ENCODE measurements around the gene AP5M1. TPM values are rescaled to one million over a fixed set of nuclear protein-coding genes. Genes with fewer than 3 reads are reported as not detected.
"Not testable (repeated sequence)": the region's sequence is repeated elsewhere in the genome, so short reads cannot be mapped to it uniquely, and the experiment has no call there.

Gene AP5M1
- total and polyA plus RNA-seq, 2 experiments from 2014 or later: 18.9 to 55.6 TPM

DNA sequence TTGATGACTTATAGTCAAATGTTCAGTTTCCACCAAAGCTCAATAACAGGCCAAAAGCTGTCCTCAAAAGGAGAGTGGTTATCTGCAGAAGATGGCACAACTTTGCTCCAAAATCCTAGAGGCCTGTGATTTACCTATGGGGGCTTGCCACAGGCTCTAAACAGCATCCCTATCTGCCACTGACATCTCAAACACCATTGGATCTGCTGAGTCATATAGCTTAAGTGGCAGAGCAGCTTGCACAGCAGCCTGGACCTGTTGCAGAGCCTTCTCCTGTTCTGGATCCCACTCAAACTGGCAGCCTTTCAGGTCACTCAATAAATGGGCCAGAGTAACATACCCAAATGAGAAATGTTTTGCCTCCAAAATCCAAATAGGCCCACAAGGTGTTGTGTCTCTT is 61.1 kb downstream of the AP5M1 start:
- H3K36me3 ChIP-seq: no peaks in the 10 kb centered on the region
- no peak overlapping the region for H3K27ac ChIP-seq
- no peaks in the 10 kb centered on the region for H3K27me3 ChIP-seq
- no peak for DNase-seq (ENCODE audit: low read depth in 1 of 2, low spot score in 1 of 2)
- TF ChIP-seq CTCF (IDR thresholded peaks at IDR 0.05; ENCODE audit: low read depth, low read length): no peak
- H3K4me3 ChIP-seq: no peak overlapping the region
- H3K4me1 ChIP-seq (ENCODE audit: low read depth): no peaks in the 10 kb centered on the region
- H3K9me3 ChIP-seq (ENCODE audit: low read depth): no peaks in the 10 kb centered on the region

DNA sequence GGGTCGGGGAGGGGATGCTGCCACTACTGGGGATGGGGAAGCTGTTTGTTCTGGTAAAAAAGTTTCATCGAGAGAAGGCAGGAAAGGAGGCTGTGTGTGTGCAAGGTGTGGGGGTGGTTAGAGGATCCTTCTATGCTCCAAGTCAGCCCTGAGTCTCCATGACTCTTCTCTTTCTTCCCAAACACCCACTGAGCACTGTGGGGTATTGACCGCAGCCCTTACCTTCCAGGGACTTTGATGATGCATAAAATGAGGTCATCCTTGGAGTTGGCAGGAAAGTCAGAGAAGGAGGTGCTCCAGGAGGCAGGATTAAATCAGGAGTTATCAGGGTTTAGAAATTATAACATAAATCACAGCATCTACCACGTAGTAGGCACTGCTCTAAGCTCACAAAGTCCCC is 63.7 kb downstream of the AP5M1 start:
- H3K27me3 ChIP-seq; H3K27ac ChIP-seq; DNase-seq (ENCODE audit: low read depth in 1 of 2, low spot score in 1 of 2); H3K36me3 ChIP-seq; H3K4me1 ChIP-seq (ENCODE audit: low read depth); H3K4me3 ChIP-seq; H3K9me3 ChIP-seq (ENCODE audit: low read depth): not testable (repeated sequence)

DNA sequence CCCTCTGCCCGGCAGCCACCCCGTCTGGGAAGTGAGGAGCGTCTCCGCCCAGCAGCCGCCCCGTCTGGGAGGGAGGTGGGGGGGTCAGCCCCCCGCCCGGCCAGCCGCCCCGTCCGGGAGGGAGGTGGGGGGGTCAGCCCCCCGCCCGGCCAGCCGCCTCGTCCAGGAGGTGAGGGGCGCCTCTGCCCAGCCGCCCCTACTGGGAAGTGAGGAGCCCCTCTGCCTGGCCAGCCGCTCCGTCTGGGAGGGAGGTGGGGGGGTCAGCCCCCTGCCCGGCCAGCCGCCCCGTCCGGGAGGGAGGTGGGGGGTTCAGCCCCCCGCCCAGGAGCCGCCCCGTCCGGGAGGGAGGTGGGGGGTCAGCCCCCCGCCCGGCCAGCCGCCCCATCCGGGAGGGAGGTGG is 65.0 kb downstream of the AP5M1 start:
- H3K27ac ChIP-seq; H3K36me3 ChIP-seq; DNase-seq (ENCODE audit: low read depth in 1 of 2, low spot score in 1 of 2); H3K9me3 ChIP-seq (ENCODE audit: low read depth); H3K4me1 ChIP-seq (ENCODE audit: low read depth); H3K27me3 ChIP-seq; H3K4me3 ChIP-seq: not testable (repeated sequence)

GRCh38 chr14:57343545-57344297 is 75.0 kb downstream of the AP5M1 start:
- H3K27me3 ChIP-seq; H3K4me1 ChIP-seq (ENCODE audit: low read depth); DNase-seq (ENCODE audit: low read depth in 1 of 2, low spot score in 1 of 2); H3K36me3 ChIP-seq; H3K27ac ChIP-seq; H3K4me3 ChIP-seq; H3K9me3 ChIP-seq (ENCODE audit: low read depth): not testable (repeated sequence)

DNA sequence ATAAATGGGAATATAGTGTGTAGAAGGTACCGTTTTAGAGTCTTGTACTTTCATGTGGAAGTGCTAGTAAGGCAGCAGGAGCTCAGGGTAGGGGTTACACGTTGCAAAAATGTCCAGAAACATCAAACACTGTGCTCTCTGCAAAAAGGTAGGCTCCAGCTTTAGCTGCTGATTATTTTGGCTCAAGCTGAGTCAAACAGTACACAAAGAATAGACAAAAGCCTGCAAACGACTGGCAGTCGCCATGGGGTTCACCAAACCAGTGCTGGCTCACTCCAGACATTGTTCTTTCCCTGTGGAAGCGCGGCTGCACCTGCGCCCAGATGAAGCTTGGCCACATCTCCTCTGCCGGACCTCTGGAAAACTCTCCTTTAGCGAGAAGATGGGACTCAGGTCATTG is 76.3 kb downstream of the AP5M1 start:
- Histone ChIP-seq H3K27ac (no peak overlapping the region), H3K36me3 (no peaks in the 10 kb centered on the region), H3K9me3 (ENCODE audit: low read depth) (no peaks in the 10 kb centered on the region), H3K4me3 (no peak overlapping the region), H3K4me1 (ENCODE audit: low read depth) (no peaks in the 10 kb centered on the region), H3K27me3 (no peaks in the 10 kb centered on the region)
- TF ChIP-seq CTCF (IDR thresholded peaks at IDR 0.05; ENCODE audit: low read depth, low read length): no peak
- no peak for DNase-seq (ENCODE audit: low read depth in 1 of 2, low spot score in 1 of 2)

DNA sequence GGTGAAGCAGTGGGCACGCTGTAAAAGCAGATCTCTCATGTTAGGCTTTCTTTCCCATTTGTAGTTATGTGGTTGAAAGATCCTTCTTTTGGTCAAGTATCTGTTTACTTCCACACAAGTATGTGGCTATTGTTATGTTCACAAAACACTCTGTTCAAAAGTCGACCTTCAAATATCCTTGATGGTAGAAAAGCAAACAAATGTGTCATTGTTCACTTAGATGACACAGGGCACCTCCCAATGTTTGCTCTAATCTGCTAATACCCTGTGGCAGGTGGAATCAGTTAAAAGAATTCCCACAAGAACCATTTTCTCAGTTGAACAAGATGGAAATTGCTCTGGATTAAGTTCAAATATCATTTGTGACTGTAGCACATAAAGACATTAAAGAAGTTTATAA is 78.0 kb downstream of the AP5M1 start:
- no peaks in the 10 kb centered on the region for H3K4me1 ChIP-seq (ENCODE audit: low read depth)
- H3K36me3 ChIP-seq: no peaks in the 10 kb centered on the region
- no peak for DNase-seq (ENCODE audit: low read depth in 1 of 2, low spot score in 1 of 2)
- TF ChIP-seq CTCF (IDR thresholded peaks at IDR 0.05; ENCODE audit: low read depth, low read length): no peak
- no peak overlapping the region for H3K4me3 ChIP-seq
- no peaks in the 10 kb centered on the region for H3K27me3 ChIP-seq
- H3K27ac ChIP-seq: no peak overlapping the region
- no peaks in the 10 kb centered on the region for H3K9me3 ChIP-seq (ENCODE audit: low read depth)

Other genes with a start within 250 kb of the AP5M1 start
- gene EXOC5, start 66 bp upstream of the AP5M1 start, total RNA-seq: 47.7 and 73.4 TPM in 2 replicates
- gene EXOC5, start 66 bp upstream of the AP5M1 start, polyA plus RNA-seq: 61.9 and 78.4 TPM in 2 replicates
- gene NAA30, start 121.6 kb downstream of the AP5M1 start, total RNA-seq: 10.8 and 15.6 TPM in 2 replicates
- gene NAA30, start 121.6 kb downstream of the AP5M1 start, polyA plus RNA-seq: 15.2 and 18.2 TPM in 2 replicates
- gene CCDC198, start 224.9 kb downstream of the AP5M1 start, total RNA-seq: not detected in 2 replicates
- gene CCDC198, start 224.9 kb downstream of the AP5M1 start, polyA plus RNA-seq: not detected in 2 replicates

Data from cardiac muscle cell (in vitro differentiated cells and primary cell).